Measurements from ENCODE around the gene RAB25.
A peak's percentile ranks its signal among the peaks of the same experiment; 100 is the strongest.
"Not testable (repeated sequence)": the region's sequence is repeated elsewhere in the genome, so short reads cannot be mapped to it uniquely, and the experiment has no call there.

RAB25 gene

DNA sequence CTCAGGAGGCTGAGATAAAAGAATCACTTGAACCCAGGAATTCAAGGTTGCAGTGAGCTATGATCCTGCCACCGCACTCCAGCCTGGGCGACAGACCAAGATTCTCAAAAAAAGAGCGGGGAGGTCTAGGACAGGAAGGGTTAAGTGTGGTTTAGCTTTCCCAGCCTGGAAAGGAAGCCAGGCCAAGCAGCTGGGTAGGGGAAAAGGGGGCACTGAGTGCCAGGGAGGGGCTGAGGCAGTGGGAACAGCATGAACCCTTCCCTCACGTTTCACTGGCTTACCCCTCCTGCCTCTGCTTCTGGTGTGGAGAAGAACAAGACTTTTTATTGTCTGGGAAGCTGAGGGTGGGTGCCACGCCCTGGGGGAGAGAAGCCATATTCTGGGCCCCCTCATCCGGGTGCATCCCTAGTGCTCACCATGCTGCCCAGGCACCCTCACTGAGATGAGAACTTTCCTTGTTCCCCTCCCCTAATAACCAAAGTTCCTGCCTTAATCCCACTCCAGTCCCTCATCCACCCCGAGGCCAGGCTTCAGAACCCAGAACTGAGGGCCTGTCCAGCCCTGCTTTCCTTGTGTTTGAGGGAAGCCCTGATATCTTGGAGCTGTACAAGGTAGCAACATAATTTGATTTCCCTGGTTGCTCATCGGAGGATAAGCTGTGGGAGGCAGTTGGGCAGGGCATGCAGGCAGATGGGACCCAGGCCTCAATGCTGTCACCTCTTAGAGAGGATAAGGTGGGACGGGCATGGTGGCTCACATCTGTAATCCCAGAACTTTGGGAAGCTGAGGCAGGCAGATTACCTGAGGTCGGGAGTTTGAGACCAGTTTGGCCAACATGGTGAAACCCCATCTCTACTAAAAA lies 51.5 kb downstream of the RAB25 start:
- no peaks in the 10 kb centered on the region for H3K9me3 ChIP-seq (replicated peaks in 1 of 11)
- H3K4me3 ChIP-seq = no peak overlapping the region
- H3K9ac ChIP-seq = peak overlapping the region in 3 of 11 experiments; percentile 6 to 9 (median 9); a peak in 2 of 22 replicates
- H4K20me1 ChIP-seq = peaks cover 0 to 35% (median 14%) of the 10 kb centered on the region in 11 experiments; a peak in 16 of 22 replicates
- TF ChIP-seq Cebpa-rat (IDR thresholded peaks at IDR 0.05) = no peak
- H3K27me3 ChIP-seq = peaks cover 44 to 63% (median 62%) of the 10 kb centered on the region in 11 experiments
- H3K27ac ChIP-seq = no peak overlapping the region; a peak in 1 of 22 replicates
- H3K4me2 ChIP-seq = peak overlapping the region in 4 of 11 experiments; percentile 3 to 44 (median 20); a peak in 6 of 22 replicates
- peaks cover 0 to 61% (median 33%) of the 10 kb centered on the region in 10 experiments; a peak in 18 of 20 replicates for H3K4me1 ChIP-seq
- H3K36me3 ChIP-seq = no peaks in the 10 kb centered on the region

DNA sequence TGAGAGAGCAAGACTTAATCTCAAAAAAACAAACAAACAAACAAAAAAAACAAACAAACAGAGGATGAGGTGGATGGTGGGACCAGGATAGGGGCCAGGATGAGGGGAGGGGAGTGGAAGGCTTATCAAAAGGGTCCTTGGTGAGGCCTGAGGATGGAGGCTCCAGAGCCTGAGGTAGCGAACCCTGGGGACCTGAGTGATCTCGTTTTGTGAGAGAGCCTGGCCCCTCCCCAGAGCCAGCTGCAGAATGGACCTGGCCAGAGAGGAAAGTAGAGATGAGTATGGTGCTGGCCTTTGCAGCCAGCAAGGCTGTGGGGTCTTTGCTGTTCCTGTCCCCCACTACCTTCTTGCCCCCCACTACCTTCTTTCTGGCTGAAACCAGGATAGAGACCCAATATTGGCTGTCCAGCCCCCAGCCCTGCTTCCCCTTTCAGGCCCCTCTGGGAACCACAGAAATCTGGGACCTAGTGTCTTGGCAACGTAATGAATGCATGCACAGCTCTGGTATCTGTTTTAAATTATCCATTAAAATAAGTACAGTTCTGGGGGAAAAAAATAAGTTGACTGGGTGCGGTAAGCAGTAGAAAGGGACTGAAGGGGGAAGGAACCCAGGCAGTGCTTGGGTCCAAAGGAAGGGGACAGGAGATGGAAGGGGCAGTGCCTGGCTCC lies 52.5 kb downstream of the RAB25 start:
- Histone ChIP-seq H3K4me2 (peak overlapping the region in 8 of 11 experiments; percentile 18 to 99 (median 84); a peak in 14 of 22 replicates), H3K4me1 (peaks cover 0 to 66% (median 35%) of the 10 kb centered on the region in 10 experiments; a peak in 18 of 20 replicates), H3K27ac (peak overlapping the region in 3 of 11 experiments; percentile 77 to 85 (median 83); a peak in 5 of 22 replicates), H3K9ac (peak overlapping the region in 4 of 11 experiments; percentile 12 to 91 (median 80); a peak in 5 of 22 replicates), H3K4me3 (peak overlapping the region in 2 of 10 experiments; percentile 67 to 69; a peak in 2 of 20 replicates), H3K27me3 (peaks cover 44 to 72% (median 71%) of the 10 kb centered on the region in 11 experiments), H3K9me3 (replicated peaks in 1 of 11) (no peaks in the 10 kb centered on the region), H4K20me1 (peaks cover 0 to 35% (median 15%) of the 10 kb centered on the region in 11 experiments; a peak in 16 of 22 replicates), H3K36me3 (no peaks in the 10 kb centered on the region)
- TF ChIP-seq Cebpa-rat (IDR thresholded peaks at IDR 0.05) = no peak

DNA sequence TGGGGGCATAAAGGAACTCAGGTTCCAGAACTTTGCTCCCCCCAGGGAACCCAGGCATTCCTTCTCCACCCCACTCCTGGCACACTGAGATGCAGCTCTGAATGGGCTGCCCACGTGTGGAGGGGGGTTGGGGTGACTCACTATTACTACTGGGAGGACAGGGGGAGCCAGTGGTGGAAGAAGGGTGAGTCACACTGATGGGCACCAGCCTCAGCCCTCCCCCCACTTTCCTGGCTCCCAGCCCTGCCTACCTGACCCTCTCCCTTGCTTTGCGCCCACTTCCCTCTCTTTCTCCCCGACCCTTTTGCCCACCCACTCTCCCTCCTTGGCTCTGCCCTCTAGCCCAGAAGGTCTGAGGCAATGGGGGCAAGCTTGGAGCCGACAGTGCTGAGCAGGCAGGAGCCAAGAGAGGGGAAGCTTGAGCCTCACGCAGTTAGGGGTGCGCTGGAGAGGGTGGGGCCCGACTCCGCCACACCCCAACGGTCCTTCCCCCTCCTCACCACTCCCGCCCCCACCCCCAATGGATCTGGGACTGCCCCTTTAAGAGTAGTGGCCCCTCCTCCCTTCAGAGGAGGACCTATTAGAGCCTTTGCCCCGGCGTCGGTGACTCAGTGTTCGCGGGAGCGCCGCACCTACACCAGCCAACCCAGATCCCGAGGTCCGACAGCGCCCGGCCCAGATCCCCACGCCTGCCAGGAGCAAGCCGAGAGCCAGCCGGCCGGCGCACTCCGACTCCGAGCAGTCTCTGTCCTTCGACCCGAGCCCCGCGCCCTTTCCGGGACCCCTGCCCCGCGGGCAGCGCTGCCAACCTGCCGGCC lies 53.4 kb downstream of the RAB25 start, which contains the start of gene LMNA:
TSS of gene LMNA (plus strand) at position 611 of the 818 bp plus-strand sequence. CDS start 208 bp downstream, outside the sequence.
- H3K4me2 ChIP-seq = peak within 1 kb of the TSS; percentile 12 to 99 (median 53); a peak in 19 of 22 replicates
- H3K9ac ChIP-seq = peak within 1 kb of the TSS in 4 of 11 experiments; percentile 44 to 91 (median 80); a peak in 8 of 22 replicates
- peaks cover 44 to 75% (median 71%) of the 10 kb centered on the region in 11 experiments for H3K27me3 ChIP-seq
- H3K4me1 ChIP-seq = peaks cover 0 to 71% (median 41%) of the 10 kb centered on the region in 10 experiments; a peak in 18 of 20 replicates
- H3K36me3 ChIP-seq = no peaks in the 10 kb centered on the region
- TF ChIP-seq Cebpa-rat (IDR thresholded peaks at IDR 0.05) = no peak
- no peaks in the 10 kb centered on the region for H3K9me3 ChIP-seq (replicated peaks in 1 of 11)
- peaks cover 0 to 35% (median 15%) of the 10 kb centered on the region in 11 experiments; a peak in 17 of 22 replicates for H4K20me1 ChIP-seq
- peak within 1 kb of the TSS in 4 of 11 experiments; percentile 31 to 85 (median 80); a peak in 7 of 22 replicates for H3K27ac ChIP-seq
- peak within 1 kb of the TSS in 6 of 10 experiments; percentile 16 to 70 (median 67); a peak in 11 of 20 replicates for H3K4me3 ChIP-seq

DNA sequence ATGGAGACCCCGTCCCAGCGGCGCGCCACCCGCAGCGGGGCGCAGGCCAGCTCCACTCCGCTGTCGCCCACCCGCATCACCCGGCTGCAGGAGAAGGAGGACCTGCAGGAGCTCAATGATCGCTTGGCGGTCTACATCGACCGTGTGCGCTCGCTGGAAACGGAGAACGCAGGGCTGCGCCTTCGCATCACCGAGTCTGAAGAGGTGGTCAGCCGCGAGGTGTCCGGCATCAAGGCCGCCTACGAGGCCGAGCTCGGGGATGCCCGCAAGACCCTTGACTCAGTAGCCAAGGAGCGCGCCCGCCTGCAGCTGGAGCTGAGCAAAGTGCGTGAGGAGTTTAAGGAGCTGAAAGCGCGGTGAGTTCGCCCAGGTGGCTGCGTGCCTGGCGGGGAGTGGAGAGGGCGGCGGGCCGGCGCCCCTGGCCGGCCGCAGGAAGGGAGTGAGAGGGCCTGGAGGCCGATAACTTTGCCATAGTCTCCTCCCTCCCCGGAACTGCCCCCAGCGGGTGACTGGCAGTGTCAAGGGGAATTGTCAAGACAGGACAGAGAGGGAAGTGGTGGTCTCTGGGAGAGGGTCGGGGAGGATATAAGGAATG lies 54.1 kb downstream of the RAB25 start:
- H3K36me3 ChIP-seq = no peaks in the 10 kb centered on the region
- peak overlapping the region in 4 of 11 experiments; percentile 44 to 91 (median 80); a peak in 7 of 22 replicates for H3K9ac ChIP-seq
- peak overlapping the region in 6 of 10 experiments; percentile 16 to 70 (median 67); a peak in 11 of 20 replicates for H3K4me3 ChIP-seq
- peaks cover 0 to 35% (median 15%) of the 10 kb centered on the region in 11 experiments; a peak in 17 of 22 replicates for H4K20me1 ChIP-seq
- H3K27ac ChIP-seq = peak overlapping the region in 4 of 11 experiments; percentile 20 to 85 (median 80); a peak in 7 of 22 replicates
- peaks cover 4 to 77% (median 48%) of the 10 kb centered on the region in 10 experiments for H3K4me1 ChIP-seq
- no peak for TF ChIP-seq Cebpa-rat (IDR thresholded peaks at IDR 0.05)
- H3K27me3 ChIP-seq = peaks cover 44 to 75% (median 71%) of the 10 kb centered on the region in 11 experiments
- H3K9me3 ChIP-seq (replicated peaks in 1 of 11) = no peaks in the 10 kb centered on the region
- peak overlapping the region; percentile 12 to 99 (median 53); a peak in 19 of 22 replicates for H3K4me2 ChIP-seq

DNA sequence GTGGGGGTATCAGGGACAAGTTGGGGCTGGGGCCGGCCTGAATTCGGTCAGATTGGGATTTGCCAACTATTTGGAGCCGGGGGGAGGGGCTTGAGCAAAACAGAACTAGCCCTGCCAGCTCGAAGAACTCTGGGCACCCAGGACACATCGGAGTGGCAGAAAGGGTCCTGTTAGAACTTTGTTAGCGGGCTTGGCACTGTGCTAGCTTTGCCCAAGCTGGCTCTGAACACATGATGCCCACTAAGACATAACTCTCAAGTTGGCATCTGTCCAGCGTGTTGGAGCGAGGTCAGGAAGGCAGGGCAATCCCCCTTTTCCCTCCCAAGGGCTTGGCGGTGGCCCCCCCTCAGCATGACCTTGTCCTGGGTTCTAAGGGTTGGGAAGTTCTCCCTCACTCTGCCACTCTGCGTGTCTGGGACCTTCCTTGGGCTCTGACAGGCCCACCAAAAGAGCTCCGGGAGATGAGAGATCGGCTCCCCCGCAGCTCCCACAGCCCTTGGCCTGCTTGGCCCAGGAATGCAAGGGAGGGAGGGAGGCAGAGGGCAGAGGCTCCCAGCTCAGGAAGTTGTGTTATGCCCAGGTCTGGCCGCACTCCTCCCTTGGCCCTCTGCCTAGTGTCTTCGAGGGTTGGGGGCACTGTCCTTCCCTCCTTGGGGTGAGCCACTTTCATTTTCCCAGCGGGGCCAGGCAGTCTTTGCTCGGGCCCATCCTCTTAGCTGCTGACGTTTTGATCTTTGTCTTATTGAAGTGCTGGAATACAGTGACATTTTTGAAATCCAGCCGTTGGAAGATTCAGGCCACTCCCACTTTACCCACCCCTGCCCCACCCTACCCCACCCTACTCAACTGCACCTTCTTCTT lies 54.8 kb downstream of the RAB25 start:
- H3K9me3 ChIP-seq (replicated peaks in 1 of 11) = no peaks in the 10 kb centered on the region
- peaks cover 44 to 75% (median 71%) of the 10 kb centered on the region in 11 experiments for H3K27me3 ChIP-seq
- TF ChIP-seq Cebpa-rat (IDR thresholded peaks at IDR 0.05) = no peak
- no peaks in the 10 kb centered on the region for H3K36me3 ChIP-seq
- peak overlapping the region in 4 of 11 experiments; percentile 8 to 91 (median 80); a peak in 7 of 22 replicates for H3K9ac ChIP-seq
- H3K27ac ChIP-seq = peak overlapping the region in 3 of 11 experiments; percentile 77 to 85 (median 83); a peak in 6 of 22 replicates
- peaks cover 0 to 35% (median 15%) of the 10 kb centered on the region in 11 experiments; a peak in 17 of 22 replicates for H4K20me1 ChIP-seq
- peak overlapping the region in 4 of 10 experiments; percentile 67 to 70 (median 68); a peak in 8 of 20 replicates for H3K4me3 ChIP-seq
- H3K4me2 ChIP-seq = peak overlapping the region in 8 of 11 experiments; percentile 4 to 99 (median 84); a peak in 10 of 22 replicates
- H3K4me1 ChIP-seq = peaks cover 12 to 85% (median 55%) of the 10 kb centered on the region in 10 experiments

DNA sequence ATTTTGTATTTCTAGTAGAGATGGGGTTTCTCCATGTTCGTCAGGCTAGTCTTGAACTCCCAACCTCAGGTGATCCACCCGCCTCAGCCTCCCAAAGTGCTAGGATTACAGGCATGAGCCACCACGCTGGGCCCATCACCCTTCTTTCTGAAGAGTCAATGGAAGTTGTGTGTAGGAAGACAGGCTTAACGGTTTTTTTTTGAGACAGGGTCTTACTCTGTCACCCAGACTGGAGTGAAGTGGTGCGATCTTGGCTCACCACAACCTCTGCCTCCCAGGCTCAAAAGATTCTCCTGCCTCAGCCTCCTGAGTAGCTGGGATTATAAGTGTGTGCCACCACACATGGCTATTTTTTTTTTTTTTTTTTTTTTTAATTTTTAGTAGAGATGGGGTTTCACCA lies 55.8 kb downstream of the RAB25 start:
- peak overlapping the region in 2 of 10 experiments; percentile 69 to 70; a peak in 3 of 20 replicates for H3K4me3 ChIP-seq
- H3K27ac ChIP-seq = not testable (repeated sequence)

More for the DNA sequence above, 55.8 kb downstream of the RAB25 start:
- not testable (repeated sequence) for H3K36me3 ChIP-seq; H3K9ac ChIP-seq; H3K9me3 ChIP-seq (replicated peaks in 1 of 11)
- Histone ChIP-seq H3K4me1 (peaks cover 18 to 95% (median 65%) of the 10 kb centered on the region in 10 experiments), H4K20me1 (peaks cover 0 to 39% (median 15%) of the 10 kb centered on the region in 11 experiments; a peak in 17 of 22 replicates), H3K27me3 (peaks cover 41 to 72% (median 67%) of the 10 kb centered on the region in 11 experiments), H3K4me2 (peak overlapping the region in 3 of 11 experiments; percentile 90 to 99 (median 95); a peak in 6 of 22 replicates)
